ENCODE results near the gene CACNB4. TPM values are rescaled to one million over a fixed set of nuclear protein-coding genes. Genes with fewer than 3 reads are reported as not detected.
A peak's percentile ranks its signal among the peaks of the same experiment; 100 is the strongest.

CACNB4 gene
- total and polyA plus RNA-seq, 9 of the 15 experiments (the other 6 are each of a cell fraction or from before 2014, with no cell fraction given): 0.01 to 0.20 (median 0.04) TPM; not detected in 1

GRCh38 chr2:151931756-151932155 is 167.1 kb downstream of the CACNB4 start:
- Histone ChIP-seq H3K4me2 (ENCODE audit: insufficient read depth, low read length) (no peak overlapping the region), H3K36me3 (ENCODE audit: control insufficient read depth, insufficient read depth, low read length) (no peaks in the 10 kb centered on the region), H3K9me1 (ENCODE audit: control insufficient read depth, insufficient read depth, low read length) (no peaks in the 10 kb centered on the region), H2AFZ (ENCODE audit: low read depth, low read length) (no peak overlapping the region), H4K20me1 (replicated peaks; ENCODE audit: control insufficient read depth, insufficient read depth, low read length) (no peaks in the 10 kb centered on the region), H3K27me3 (ENCODE audit: control insufficient read depth in 2 of 2, insufficient read depth in 2 of 2, low read length in 2 of 2) (peaks cover 2 to 13% of the 10 kb centered on the region in 2 experiments; a peak in 3 of 5 replicates), H3K27ac (ENCODE audit: extremely low read depth, low read depth, low read length) (no peak overlapping the region), H3K4me3 (no peak overlapping the region), H3K79me2 (ENCODE audit: control insufficient read depth, insufficient read depth, low read length) (no peaks in the 10 kb centered on the region), H3K9ac (ENCODE audit: insufficient read depth in 1 of 2, low read depth in 2 of 2, low read length in 2 of 2) (no peak overlapping the region), H3K9me3 (replicated peaks; ENCODE audit: control insufficient read depth, insufficient read depth, low read depth, low read length) (no peaks in the 10 kb centered on the region), H3K4me1 (replicated peaks in 1 of 2; ENCODE audit: control insufficient read depth in 2 of 2, insufficient read depth in 2 of 2, low read length in 2 of 2) (no peaks in the 10 kb centered on the region)
- ChIA-PET POLR2A (interaction anchor here (1.1 kb wide), 1 partner anchor 9 kb away, joined by 4 read pairs; no protein-coding TSS in a partner anchor), CTCF (ENCODE audit: low intra/inter-chr PET ratio) (no interaction called here)
- WGBS (ENCODE audit: insufficient coverage, low coverage, missing lambda C conversion rate): 0% methylated on average over 1 of the region's 1 CpG
- no peak for TF ChIP-seq CEBPG (CRISPR knock-in tag; IDR thresholded peaks at IDR 0.05)
- peak; percentile 24 to 49; a peak in 1 of 4 replicates for TF ChIP-seq CEBPG (tag; conservative IDR thresholded peaks at IDR 0.05 in 1 of 2, IDR thresholded peaks at IDR 0.05 in 1 of 2)
- no peak for TF ChIP-seq CHAMP1 (IDR thresholded peaks at IDR 0.05)
- peak; percentile 17; the same call in 1 of the 2 replicates for TF ChIP-seq CEBPB (tag; IDR thresholded peaks at IDR 0.05)
- TF ChIP-seq NUFIP1 (IDR thresholded peaks at IDR 0.05; ENCODE audit: partially characterized antibody): no peak
- TF ChIP-seq CHCHD3 (CRISPR knock-in tag; IDR thresholded peaks at IDR 0.05): no peak
- BruUV-seq (replicated peaks): no TSS peak
- ATAC-seq (no peak), FAIRE-seq (no peak), DNase-seq (ENCODE audit: extremely low read depth in 1 of 4, low spot score in 3 of 4) (no peak)
- in situ Hi-C loops (cut with MboI) (no loop called here), intact Hi-C loops (cut with micrococcal nuclease) (no loop called here)

All from K562 (cell line).